Hematopoietic multipotent progenitor cell treated with erythropoietin and hydrocortisone succinate and interleukin-3 and kit ligand, for 17 days (in vitro differentiated cells): ENCODE data around the gene DNAAF3.

Experiments
- DNase-seq: peaks from one replicate; pipeline ENCODE4 v3.0.0-alpha.2; 2015; ENCODE audit warnings: low spot score

The DNAAF3 gene

DNA sequence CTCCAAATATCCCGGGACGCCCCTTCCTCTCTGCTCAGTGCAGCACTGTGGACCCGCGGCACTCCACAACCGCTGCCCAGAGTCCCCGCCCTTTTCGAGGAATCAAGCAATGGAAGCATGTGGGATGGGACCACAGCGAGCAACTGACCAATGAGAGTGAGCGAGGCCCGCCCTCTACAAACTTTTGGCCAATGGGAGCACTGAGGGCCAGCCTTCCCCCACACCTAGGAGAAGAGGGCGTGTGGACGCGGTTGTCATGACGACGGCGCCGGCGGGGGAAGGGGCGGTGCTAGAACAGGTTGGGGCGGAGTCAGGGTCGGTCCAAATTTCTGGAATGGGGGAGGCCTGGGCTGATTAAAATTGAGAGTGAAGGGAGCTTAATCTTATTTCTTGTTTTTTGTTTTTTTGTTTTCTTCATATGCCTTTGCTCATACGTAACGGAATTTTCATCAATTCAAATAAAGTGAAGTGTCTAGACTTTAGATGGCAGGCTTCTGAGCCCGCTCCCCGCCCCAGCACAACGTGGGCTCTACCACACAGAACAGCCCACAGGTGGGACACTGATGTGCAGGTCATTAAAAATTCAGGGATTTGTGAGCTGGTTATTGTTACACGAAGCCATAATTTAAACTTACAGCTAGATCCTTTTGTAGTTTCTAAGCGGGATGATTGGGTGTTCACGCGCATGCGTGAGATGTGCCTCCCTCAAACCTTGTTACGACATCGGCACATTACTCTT is at the start of gene DNAAF3:
Gene DNAAF3 (minus strand): TSS at position 84 of the 739 bp plus-strand sequence. CDS start 200 bp downstream, outside the sequence.
- DNase-seq = peak; percentile 89

DNA sequence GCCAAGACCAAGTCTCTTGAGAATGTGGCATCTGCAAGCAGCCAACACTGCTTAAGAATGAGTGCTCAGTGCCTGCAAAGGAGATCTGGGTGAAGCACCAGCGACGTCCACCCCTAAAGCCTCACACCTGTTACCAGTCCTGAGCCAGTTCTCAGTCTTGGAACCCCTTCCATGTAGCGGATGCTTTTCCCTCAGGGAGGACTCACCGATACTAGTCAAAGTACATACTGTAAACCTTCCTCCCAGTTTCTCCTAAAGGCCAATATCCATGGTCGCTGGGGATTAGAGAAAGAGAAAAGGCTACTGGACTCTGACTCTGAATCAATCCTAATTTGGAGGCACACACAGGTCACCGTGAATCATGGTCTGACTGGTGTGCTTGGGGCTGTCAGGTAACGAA is 47.1 kb upstream of the DNAAF3 start:
- DNase-seq = no peak

DNA sequence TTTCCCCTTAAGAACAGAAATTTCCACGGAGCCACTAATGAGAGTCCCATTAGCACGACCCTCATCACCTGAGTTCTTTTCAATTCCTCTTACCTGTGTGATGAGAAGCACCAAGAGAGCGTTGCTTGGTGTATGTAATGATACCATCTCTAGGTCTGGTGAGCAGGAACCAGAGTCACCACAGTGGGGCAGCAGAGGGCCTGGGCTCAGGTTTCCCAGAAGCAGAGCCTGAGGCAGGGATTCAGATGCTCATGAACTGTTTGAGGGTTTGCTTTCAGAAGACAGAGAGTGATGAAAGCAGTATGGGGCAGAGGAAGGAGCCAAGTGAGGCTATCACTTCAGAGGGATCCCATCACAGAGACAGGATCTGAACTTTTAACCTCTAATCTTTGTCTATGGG is 46.0 kb upstream of the DNAAF3 start:
- peak; percentile 71 for DNase-seq

DNA sequence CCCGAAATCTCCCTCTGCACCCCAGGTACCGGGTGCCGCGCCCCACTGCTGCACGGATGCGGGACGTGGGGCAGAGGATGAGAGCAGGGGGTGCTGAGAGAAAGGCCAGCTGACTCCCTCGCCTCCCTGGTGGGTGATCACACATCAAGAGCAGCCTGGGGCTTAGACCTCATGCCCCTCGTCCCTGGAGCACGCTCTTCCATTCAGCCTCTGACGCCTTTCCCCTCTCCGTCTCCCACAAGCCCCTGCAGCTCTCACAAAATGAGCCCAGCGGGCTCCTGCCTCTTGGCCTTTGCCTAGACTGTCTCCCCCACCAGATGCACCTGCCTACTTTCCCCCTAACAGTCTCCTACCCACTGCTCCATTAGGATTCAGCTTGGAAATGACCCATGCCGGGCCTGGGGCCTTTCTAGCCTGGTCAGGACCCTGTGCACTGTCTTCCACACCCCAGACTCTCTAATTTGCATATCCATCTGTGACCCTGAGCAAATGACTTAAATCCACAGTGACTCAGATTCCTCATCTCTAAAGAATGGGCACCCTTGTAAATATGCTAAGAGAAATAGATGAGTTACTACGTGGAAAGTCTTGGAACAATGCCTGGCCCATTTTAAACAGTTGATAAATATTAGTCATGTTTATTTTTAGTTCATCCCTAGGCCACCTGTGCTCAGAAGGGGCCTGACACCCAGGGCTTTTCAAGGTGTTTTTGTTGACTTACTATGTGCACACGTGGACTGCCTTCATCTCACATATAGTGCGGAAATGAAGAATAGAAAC is 43.5 kb upstream of the DNAAF3 start:
- DNase-seq = no peak

DNA sequence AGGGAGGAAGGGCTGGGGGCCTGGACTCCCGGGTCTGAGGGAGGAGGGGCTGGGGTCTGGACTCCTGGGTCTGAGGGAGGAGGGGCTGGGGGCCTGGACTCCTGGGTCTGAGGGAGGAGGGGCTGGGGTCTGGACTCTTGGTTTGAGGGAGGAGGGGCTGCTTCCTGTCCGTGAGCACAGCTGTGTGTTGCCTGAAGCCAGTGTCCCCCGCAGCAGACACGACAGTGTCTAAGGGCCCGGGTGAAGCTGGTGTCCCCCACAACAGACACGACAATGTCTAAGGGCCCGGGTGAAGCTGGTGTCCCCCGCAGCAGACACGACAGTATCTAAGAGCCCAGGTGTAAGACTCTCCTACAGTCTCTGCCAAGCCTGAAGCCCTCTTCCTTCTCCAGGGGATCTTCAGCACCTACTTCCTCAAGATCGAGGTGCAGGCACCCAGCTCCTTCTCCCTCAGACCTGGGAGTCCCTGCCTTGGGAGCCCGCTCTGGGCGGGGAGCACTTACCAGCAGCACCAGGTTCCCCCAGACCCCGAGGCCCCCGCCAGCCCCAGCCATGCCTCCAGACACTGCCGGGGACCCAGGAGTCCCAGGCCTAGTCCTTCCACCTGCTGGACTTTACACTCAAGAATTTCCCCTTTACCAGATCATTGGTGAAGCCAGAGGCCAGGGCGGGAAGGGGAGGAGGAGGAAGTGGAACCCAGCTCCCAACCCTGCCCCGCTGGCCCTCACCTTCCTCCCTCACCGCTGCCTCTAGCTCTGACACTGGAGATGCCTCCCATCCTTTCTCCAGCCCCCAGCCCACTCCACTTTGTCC is 42.7 kb upstream of the DNAAF3 start, which contains the start of gene PTPRH:
Gene PTPRH (minus strand): TSS at position 622 of the 813 bp plus-strand sequence. CDS start 68 bp downstream, at position 554.
- DNase-seq = no peak

DNA sequence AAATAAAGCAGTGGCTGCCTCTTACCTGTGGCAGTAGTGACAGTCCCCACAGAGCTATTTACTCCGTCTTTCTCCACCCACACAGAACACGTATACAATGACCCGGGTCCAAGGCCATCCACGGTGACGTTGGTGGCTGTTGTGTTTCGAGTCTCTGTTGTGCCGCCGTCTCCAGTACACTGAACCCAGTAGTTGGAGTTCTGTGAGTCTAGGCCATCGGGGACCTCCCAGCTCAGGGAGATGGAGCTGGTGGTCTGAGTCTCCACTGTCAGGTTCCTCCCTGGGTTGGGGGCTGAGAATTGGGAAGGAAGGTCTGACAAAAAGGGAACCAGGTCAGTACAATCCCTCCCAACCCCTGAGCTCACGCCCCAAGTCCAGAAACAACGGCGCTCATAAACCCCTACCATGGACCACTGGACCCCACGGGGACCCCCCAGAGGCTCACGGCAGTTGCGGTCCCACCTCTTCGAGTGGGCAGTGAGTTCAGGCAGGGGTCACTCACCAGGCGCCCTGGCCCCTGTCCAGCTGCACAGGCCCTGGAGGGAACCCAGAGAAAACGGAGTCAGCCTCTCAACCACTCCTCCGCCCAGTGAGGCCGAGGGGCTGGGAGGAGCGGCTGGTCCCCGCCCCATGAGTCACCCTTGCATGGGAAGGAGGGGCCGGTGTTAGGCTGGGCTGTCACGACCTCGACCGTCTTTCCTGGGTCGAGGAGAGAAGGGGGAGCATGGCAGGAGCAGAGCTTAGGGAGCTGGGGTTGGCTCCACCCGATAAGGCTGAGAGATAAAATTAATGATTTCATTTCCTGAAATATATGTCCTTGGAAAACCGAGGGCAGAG is 40.5 kb upstream of the DNAAF3 start:
- DNase-seq = peak; percentile 84

DNA sequence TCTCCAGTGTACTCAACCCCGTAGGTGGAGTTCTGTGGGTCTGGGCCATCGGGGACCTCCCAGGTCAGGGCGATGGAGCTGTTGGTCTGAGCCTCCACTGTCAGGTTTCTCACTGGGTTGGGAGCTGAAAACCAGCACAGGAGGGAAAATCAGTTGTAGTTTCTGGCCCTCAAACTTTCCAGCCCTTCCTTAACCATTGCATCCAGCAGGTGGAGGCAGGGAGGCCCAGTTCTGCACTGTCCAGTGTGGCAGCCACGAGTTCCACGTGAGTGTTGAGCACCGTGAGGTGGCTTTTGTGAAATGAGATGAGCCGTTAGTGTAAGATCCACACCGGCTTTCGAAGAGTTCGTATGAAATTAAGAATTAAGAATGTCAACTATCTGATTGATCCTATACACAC is 35.8 kb upstream of the DNAAF3 start:
- DNase-seq = peak; percentile 44

DNA sequence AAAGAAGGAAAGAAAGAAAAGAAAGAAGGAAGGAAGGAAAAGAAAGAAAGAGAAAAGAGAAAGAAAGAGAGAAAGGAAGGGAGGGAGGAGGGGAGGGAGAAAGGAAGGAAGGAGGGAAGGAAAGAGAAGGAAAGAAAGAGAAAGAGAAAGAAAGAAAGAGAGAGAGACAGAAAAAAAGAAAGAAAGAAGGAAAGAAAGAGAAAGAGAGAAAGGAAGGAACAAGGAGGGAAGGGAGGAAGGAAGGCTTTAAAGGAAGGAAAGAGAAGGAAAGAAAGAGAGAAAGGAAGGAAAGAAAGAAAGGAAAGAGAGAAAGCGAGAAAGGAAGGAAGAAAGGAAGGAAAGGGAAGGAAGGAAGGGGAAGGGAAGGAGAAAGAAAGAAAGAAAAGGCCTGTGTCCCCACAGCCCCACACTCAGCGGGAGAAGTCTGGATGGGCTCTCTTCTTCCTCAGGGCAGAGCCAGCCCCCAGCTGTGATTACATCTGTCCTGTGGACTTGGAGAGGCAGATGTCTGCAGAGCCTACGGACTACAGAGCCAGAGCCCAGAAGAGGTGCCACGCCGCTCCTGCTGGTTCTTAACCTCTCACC is 33.3 kb upstream of the DNAAF3 start:
- DNase-seq = no peak

DNA sequence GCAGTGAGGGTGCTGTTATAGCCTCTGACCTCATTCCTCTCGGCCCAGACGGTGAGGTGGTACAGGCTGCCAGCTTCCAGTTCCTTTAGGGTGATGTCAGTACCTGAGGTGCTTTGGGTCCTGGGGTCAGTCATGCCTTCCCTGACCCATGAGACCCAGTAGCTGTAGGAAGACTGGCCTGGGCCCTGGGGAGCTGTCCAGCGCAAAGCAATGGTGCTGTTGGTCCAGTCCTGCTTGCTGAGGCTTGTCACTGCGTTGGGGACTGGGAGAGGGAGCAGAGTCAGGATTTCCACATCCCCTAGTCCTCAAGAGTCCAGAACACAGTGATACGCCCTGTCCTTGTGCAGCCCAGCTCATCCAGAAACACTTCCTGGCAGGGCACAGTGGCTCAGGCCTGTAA is 32.2 kb upstream of the DNAAF3 start:
- no peak for DNase-seq

DNA sequence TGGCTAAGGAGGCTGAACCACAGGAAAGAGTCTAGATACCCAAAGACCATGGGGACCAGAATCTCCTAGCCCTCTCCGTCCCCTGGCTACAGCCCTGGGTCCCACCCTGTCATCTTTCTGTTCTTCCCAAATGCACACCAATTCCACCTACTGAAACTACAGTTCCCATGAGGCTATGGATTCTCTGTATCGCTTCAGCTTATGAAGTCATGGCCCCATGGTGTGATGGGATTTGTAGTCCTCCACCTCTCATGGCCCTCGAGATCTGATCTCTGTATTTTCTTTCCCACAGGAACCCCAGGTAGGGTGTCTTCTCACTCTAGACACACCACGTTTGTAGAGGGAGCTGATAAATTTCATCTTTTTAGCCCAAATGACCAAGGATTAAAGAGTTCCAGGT is 31.1 kb upstream of the DNAAF3 start:
- DNase-seq = peak; percentile 23

DNA sequence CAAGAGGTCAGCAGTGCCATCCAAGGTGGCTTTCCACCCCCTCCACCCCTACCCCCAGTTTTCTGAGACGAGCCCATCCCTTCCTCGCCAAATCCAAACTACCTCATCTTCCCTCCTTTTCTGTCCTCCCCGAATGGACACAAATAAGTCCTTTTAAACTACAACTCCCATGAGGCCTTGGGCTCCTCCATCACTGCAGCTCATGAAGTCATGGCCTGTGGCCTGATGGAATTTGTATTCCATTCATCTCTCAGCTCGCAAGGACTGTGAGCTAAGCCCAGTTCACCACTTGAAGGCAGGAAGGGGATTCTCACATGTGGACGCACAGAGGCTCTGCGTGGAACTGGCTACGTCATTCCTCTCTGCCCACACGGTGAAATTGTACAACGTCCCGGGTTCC is 30.4 kb upstream of the DNAAF3 start:
- no peak for DNase-seq

DNA sequence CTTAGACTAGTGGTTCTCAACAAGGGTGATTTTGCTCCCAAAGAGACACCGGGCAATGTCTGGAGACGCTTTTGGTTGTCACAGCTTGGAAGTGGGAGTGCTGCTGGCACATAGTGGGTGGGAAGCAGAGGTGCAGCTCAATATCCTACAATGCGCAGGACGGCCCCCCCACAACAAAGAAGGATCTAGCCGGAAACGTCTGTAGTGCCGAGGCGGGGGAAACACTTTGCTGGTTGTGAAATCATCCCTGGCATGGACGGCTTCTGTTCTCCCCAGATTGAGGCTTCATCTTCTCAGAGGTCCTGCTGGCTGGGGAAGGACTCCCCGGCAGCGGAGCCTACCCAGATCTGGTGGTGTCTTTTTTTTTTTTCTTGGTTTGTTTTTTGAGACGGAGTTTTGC is 27.1 kb upstream of the DNAAF3 start:
- no peak for DNase-seq

DNA sequence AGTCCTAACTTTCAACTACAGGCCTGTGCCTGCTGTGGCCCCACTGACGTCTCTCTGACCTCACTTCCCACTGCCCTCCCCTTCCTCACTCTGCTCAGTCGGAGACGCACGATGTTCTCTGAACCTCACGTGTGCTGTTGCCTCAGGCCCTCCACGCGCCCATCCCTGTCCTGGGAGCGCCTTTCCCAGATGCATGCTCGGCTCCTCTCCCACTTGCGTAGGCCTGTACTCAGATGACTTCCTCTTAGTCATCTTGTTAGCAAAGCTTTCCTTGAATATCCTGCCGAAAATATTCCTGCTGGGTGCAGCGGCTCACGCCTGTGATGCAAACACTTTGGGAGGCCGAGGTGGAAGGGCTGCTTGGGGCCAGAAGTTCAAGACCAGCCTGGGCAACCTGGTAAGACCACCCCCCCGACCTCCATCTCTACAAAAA is 23.0 kb upstream of the DNAAF3 start:
- no peak for DNase-seq

DNA sequence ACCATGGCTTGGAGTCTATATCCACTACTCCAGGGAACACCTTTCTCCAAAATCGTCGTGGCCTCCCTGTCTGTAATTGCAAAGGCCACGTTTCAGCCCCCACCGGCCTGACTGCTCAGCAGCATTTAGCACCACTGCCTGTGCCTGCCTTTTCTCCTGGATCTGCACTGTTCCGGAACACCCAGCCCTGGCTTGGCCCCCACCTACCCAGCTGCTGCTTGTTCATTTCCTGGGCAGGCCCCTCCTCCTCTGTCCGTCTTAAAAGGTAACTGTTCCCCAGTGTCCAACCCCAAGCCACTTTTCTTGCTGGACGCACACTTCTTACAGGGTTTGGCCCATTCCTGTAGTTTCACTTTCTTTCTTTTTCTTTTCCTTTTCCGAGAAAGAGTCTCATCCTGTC is 22.2 kb upstream of the DNAAF3 start:
- no peak for DNase-seq

DNA sequence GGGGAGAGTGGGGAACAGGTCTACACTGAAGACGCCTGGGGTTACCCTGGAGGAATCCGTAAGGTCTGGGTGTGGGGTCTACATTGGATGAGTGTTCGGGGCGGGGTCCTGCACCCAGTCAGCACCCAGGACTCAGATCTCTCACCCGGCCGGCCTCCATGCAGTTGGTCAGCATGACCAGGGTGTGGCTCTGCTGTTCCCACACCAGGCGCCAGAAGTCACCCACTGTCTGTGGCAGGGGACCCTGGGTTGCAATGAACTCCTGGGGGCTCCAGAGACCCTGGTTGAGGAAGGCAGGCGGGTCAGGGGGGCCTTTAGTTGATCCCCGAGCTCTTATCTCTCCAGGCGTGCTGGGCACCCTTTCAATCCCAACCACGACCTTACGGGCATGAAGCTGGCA is 19.7 kb upstream of the DNAAF3 start:
- DNase-seq = no peak

DNA sequence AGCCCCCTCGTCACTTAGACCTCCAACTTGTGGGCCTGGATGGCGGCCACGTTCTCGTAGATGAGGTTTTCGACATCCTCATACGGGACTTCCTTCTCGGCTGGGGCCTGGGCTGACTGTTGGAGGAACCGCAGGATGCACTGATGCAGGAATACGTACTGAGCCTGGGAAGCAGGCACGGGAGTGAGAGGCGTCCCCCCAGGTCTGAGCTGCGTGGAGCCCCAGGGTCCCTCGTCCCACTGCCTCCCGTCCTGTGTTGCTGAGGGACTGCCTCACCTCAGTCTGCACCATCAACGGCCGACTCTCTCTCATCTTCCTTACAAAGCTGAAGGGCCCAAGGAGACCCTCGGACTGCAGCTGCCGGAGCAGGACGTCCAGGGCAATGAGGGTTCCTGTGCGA is 15.3 kb upstream of the DNAAF3 start:
- DNase-seq = no peak

DNA sequence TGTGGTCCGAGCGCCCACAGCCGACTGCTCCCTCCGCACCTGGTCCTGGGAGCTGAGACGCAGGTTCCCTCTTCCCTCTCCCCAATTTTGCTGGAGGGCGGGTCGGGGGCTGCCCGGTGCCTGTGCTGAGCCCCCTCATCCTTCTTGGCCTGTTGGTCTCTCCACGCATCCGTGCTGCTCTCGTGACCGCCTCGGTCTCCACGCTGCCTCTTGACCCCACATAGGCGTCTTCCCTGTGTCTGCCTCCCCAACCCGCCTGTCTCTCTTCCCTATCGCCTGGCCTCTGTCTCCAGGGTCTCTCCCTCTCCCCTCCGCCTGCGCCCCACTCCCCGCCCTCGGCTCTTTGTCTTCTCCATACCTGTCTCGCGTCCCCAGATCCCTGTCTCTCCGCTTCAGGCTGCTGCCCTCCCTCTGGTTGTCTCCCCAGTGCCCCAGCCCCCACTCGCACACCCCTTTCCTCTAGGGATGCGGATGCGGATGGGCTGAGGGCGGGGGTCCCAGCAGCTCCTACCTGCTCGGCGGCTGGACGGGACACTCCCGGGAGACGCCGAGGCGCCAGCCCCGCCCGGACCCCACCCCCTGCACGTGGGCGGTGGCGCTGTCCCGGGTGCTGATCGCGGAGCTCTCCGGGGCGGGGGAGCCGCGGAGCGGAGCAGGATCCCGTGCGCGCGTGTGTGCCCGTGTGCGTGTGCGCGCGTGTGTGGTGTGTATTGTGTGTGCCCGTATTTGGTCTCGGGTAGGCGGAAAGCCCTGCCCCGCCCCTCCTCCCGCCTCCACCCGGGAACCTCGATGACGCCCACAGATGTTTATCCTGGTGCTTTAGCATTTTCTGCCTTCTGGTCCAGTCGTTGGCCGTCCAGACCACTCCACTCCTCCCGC is 13.4 kb upstream of the DNAAF3 start, which contains the start of gene SYT5:
Gene SYT5 (minus strand): TSS at position 684 of the 879 bp plus-strand sequence. CDS start 1,248 bp downstream, outside the sequence.
- no peak for DNase-seq

DNA sequence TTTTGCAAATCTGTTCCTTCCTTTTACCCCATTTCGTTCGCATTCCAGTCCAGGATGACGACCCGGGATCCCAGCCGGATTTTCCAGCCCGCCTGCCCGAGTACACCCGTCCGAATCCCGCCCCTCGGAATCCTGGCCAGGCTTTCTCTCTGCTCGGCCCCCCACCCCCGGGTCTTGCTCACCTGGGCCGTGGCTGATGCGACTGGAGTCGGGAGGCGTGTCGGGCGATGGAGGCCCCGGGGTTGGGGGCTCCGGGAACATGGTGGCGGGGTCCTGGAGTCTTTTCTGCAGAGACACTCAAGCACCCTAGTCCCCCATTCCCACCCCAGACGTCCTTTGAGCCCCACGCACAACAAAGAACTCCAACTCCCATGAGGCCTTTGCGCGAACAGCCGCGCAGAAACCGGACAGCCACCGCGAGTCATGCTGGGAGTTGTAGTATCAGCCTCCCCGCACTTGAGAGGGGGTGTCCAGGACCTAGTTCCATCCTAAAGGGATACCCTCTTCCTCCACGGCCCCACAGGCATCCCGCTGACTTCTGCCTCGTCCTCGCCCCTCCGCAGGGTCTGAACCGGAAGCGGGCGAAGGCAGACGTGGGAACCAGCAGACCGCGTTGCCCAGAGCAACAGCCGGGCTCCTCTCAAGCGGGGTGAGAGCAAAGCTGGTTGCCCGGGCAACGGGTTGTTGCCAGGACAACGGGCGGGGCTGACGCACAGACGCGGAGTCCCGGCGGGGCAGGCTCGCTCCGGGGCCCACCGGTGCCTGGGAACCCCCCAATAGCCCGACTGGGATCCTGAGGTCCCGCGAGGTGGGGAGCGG is 12.6 kb upstream of the DNAAF3 start:
- peak; percentile 42 for DNase-seq

DNA sequence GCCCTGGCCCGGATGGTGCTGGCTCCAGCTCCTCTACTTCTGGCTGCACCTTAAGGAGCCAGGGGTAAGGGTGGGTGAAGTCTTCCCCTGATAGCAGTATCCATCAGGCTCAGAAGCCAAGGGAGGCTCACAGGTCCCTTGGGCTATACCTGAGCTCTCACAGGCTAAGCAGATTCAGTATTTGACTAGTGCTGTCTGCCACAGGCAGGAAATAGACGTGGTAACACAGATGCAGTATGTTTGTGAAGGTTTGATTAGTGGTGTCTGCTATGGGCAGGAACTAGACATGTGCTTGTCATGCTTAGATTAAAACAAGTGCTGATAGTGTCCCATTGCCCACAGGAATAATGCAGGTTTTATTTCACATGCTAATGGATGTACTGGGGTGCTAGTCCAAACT is 9.7 kb upstream of the DNAAF3 start:
- DNase-seq = no peak
